MM.1S (cell line): ENCODE measurements around the gene KIF21B.

ENCODE experiments used
- CTCF ChIP-seq: fragments of 300-600 bp; sonication (generic); IDR thresholded peaks from 2 replicates; pipeline ENCODE4 v1.5.1; 2016; ENCODE audit warnings: antibody characterized with exemption, low read length, mixed read lengths
- EZH2 ChIP-seq: fragments of 300-600 bp; sonication (generic); optimal IDR thresholded peaks from 2 replicates; pipeline ENCODE3; 2017; ENCODE audit warnings: low read depth, mild to moderate bottlenecking, antibody characterized with exemption, low read length, mixed read lengths

GRCh38 chr1:200983035-200983561, 40.4 kb downstream of the KIF21B start:
- no peak for TF ChIP-seq CTCF
- TF ChIP-seq EZH2 = no peak
